ENCODE data around the gene GAS2.

The GAS2 gene

GRCh38 chr11:22666325-22666687, at the start of gene GAS2:
TSS of gene GAS2 (plus strand) at chr11:22666611. CDS start at chr11:22674870, 8,259 bp downstream.
- Histone ChIP-seq H3K4me1 (ENCODE audit: control insufficient read depth, insufficient read depth, low read length) (no peaks in the 10 kb centered on the region), H3K27ac (ENCODE audit: extremely low read depth, low read depth, low read length) (no peak within 1 kb of the TSS), H3K4me3 (ENCODE audit: low read depth, low read length) (peak within 1 kb of the TSS; percentile 47), H3K36me3 (ENCODE audit: control insufficient read depth in 2 of 2, insufficient read depth in 1 of 2, low read length in 2 of 2) (no peaks in the 10 kb centered on the region), H3K9me3 (ENCODE audit: control insufficient read depth, insufficient read depth, low read depth, low read length) (no peaks in the 10 kb centered on the region)
- ChIA-PET POLR2A (no interaction called here), CTCF (interaction anchor here (0.5 to 1.8 kb wide), 6 partner anchors 13 to 122 kb away, joined by 3 to 5 read pairs (median 4); no protein-coding TSS in a partner anchor)
- TF ChIP-seq ZNF214 (tag by site-specific recombination; IDR thresholded peaks at IDR 0.05; ENCODE audit: borderline replicate concordance) (no peak), HOXA7 (CRISPR knock-in tag; IDR thresholded peaks at IDR 0.05; ENCODE audit: borderline replicate concordance) (no peak), KLF1 (tag by site-specific recombination; IDR thresholded peaks at IDR 0.05) (no peak), EGR2 (tag by site-specific recombination; IDR thresholded peaks at IDR 0.05; ENCODE audit: low read depth) (no peak), ZNF600 (tag by site-specific recombination; IDR thresholded peaks at IDR 0.05) (no peak), REST (tag by site-specific recombination; IDR thresholded peaks at IDR 0.05) (no peak), IKZF3 (tag by site-specific recombination; IDR thresholded peaks at IDR 0.05) (no peak), ZNF404 (tag by site-specific recombination; IDR thresholded peaks at IDR 0.05) (no peak), MYNN (tag by site-specific recombination; IDR thresholded peaks at IDR 0.05; ENCODE audit: borderline replicate concordance) (no peak), ZNF394 (tag by site-specific recombination; IDR thresholded peaks at IDR 0.05; ENCODE audit: borderline replicate concordance) (no peak), SETDB1 (IDR thresholded peaks at IDR 0.05; ENCODE audit: insufficient read length, low read length) (no peak), ZFP69B (tag by site-specific recombination; IDR thresholded peaks at IDR 0.05) (no peak), ZNF341 (tag by site-specific recombination; IDR thresholded peaks at IDR 0.05; ENCODE audit: low read depth) (no peak), BCL11A (tag by site-specific recombination; IDR thresholded peaks at IDR 0.05; ENCODE audit: low read depth) (no peak), ZNF19 (tag by site-specific recombination; IDR thresholded peaks at IDR 0.05; ENCODE audit: low read depth) (no peak)

- Histone ChIP-seq H3K27ac (ENCODE audit: extremely low read depth, low read depth, low read length) (no peak overlapping the region), H3K4me3 (ENCODE audit: low read depth, low read length) (no peak overlapping the region), H3K9me3 (ENCODE audit: control insufficient read depth, insufficient read depth, low read depth, low read length) (no peaks in the 10 kb centered on the region), H3K36me3 (ENCODE audit: control insufficient read depth in 2 of 2, insufficient read depth in 1 of 2, low read length in 2 of 2) (no peaks in the 10 kb centered on the region), H3K4me1 (ENCODE audit: control insufficient read depth, insufficient read depth, low read length) (no peaks in the 10 kb centered on the region)
- ChIA-PET POLR2A (no interaction called here), CTCF (interaction anchor here (0.6 kb wide), 1 partner anchor 190 kb away, joined by 5 read pairs; no protein-coding TSS in a partner anchor)
- TF ChIP-seq ZNF544 (tag by site-specific recombination; IDR thresholded peaks at IDR 0.05): no peak
- no peak for TF ChIP-seq PRDM2 (tag by site-specific recombination; IDR thresholded peaks at IDR 0.05; ENCODE audit: borderline replicate concordance)
- no peak for TF ChIP-seq ZNF433 (tag by site-specific recombination; IDR thresholded peaks at IDR 0.05; ENCODE audit: low read depth)
- no peak for TF ChIP-seq ZSCAN4 (tag by site-specific recombination; IDR thresholded peaks at IDR 0.05)
- TF ChIP-seq TCF7L2 (IDR thresholded peaks at IDR 0.05; ENCODE audit: borderline replicate concordance, low read depth, low read length): no peak
- TF ChIP-seq ZNF169 (tag by site-specific recombination; IDR thresholded peaks at IDR 0.05): no peak
- TF ChIP-seq ZNF138 (tag by site-specific recombination; IDR thresholded peaks at IDR 0.05; ENCODE audit: borderline replicate concordance): no peak
- no peak for TF ChIP-seq ZNF677 (tag by site-specific recombination; IDR thresholded peaks at IDR 0.05)
- no peak for TF ChIP-seq SALL2 (tag by site-specific recombination; IDR thresholded peaks at IDR 0.05; ENCODE audit: borderline replicate concordance)
- no peak for TF ChIP-seq ZNF423 (tag by site-specific recombination; IDR thresholded peaks at IDR 0.05)
- TF ChIP-seq GFI1B (tag by site-specific recombination; IDR thresholded peaks at IDR 0.05): no peak
- TF ChIP-seq SCRT1 (tag by site-specific recombination; IDR thresholded peaks at IDR 0.05; ENCODE audit: borderline replicate concordance): no peak
Observed at GRCh38 chr11:22617868-22618267, 48.5 kb upstream of the GAS2 start.
